IMR-90 (cell line): Measurements from ENCODE around the gene TRAF3IP3. TPM values are rescaled to one million over a fixed set of nuclear protein-coding genes. Genes with fewer than 3 reads are reported as not detected.

ENCODE experiments used
- ATAC-seq: fragments of 200-7000 bp; cut with Tn5 transposase; 2 replicates; pipeline ENCODE4 v1.9.1; 2020; ENCODE audit warnings: low read depth, mild to moderate bottlenecking, moderate library complexity
- BruUV-seq: library from RNA; stranded (reverse); fragments of 400-500 nt; replicated peaks from 2 replicates; lab custom pipeline; 2021; lab: Mats Ljungman, UMichigan
- CTCF ChIA-PET: fragments of 300-600 bp; formaldehyde crosslinking; extraction: SDS; loops from one replicate; lab custom pipeline; 2021; ENCODE audit warnings: antibody characterized with exemption; lab: Yijun Ruan, JAX
- POLR2A ChIA-PET: fragments of 300-600 bp; sonication (Branson Sonifier 250); formaldehyde crosslinking; loops from one replicate; lab custom pipeline; 2022; ENCODE audit warnings: antibody characterized with exemption; ENCODE audit not compliant: unreplicated experiment; lab: Charles Lee
- DNase-seq: peaks from one replicate; pipeline ENCODE4 v3.0.0; 2013
- H2AFZ ChIP-seq: replicated peaks from 2 replicates; pipeline ENCODE3; 2013; ENCODE audit warnings: low read length, mild to moderate bottlenecking; ENCODE audit not compliant: poor library complexity
- H2AK5ac ChIP-seq: 2 replicates; pipeline ENCODE4 v1.6.1; 2013; ENCODE audit warnings: low read depth, low read length, inconsistent platforms
- H2AK9ac ChIP-seq: replicated peaks from 2 replicates; pipeline ENCODE3; 2013; ENCODE audit warnings: mild to moderate bottlenecking, low read depth, low read length, moderate library complexity; ENCODE audit not compliant: poor library complexity
- H2BK120ac ChIP-seq: 2 replicates; pipeline ENCODE4 v1.6.1; 2013; ENCODE audit warnings: low read depth, low read length, inconsistent platforms
- H2BK15ac ChIP-seq: 3 replicates; pipeline ENCODE4 v1.6.1; 2013; ENCODE audit warnings: low read depth, low read length, inconsistent platforms
- H2BK20ac ChIP-seq: 2 replicates; pipeline ENCODE4 v1.6.1; 2013; ENCODE audit warnings: low read depth, mild to moderate bottlenecking, inconsistent platforms, low read length, moderate library complexity
- H2BK5ac ChIP-seq: 2 replicates; pipeline ENCODE4 v1.6.1; 2013; ENCODE audit warnings: mild to moderate bottlenecking, low read depth, low read length, inconsistent platforms; ENCODE audit not compliant: poor library complexity, severe bottlenecking
- H3K14ac ChIP-seq: replicated peaks from 2 replicates; pipeline ENCODE4 v1.6.1; 2013; ENCODE audit warnings: low read depth, low read length, inconsistent platforms
- H3K18ac ChIP-seq: 2 replicates; pipeline ENCODE4 v1.6.1; 2013; ENCODE audit warnings: low read depth, low read length, control low read depth
- H3K23ac ChIP-seq: 2 replicates; pipeline ENCODE4 v1.6.1; 2013; ENCODE audit warnings: low read depth, low read length, inconsistent platforms
- H3K27ac ChIP-seq: 2 replicates; pipeline ENCODE4 v1.5.1; 2013; ENCODE audit warnings: mild to moderate bottlenecking, control low read depth, low read length; ENCODE audit not compliant: insufficient read depth
- H3K27me3 ChIP-seq: 2 replicates; pipeline ENCODE4 v1.6.1; 2013; ENCODE audit warnings: low read length; ENCODE audit not compliant: control insufficient read depth, insufficient read depth
- H3K36me3 ChIP-seq: 2 replicates; pipeline ENCODE4 v1.6.1; 2013; ENCODE audit warnings: low read length, mixed read lengths; ENCODE audit not compliant: control insufficient read depth, insufficient read depth
- H3K4ac ChIP-seq: 2 replicates; pipeline ENCODE4 v1.6.1; 2013; ENCODE audit warnings: low read depth, low read length, inconsistent platforms
- H3K4me1 ChIP-seq: 2 replicates; pipeline ENCODE4 v1.6.1; 2013; ENCODE audit warnings: low read length, mixed read lengths; ENCODE audit not compliant: control insufficient read depth, insufficient read depth
- H3K4me2 ChIP-seq: 2 replicates; pipeline ENCODE4 v1.6.1; 2013; ENCODE audit warnings: low read depth, mild to moderate bottlenecking, control low read depth, low read length, moderate library complexity
- H3K4me3 ChIP-seq: 2 replicates; pipeline ENCODE4 v1.5.1; 2013; ENCODE audit warnings: low read depth, mild to moderate bottlenecking, control low read depth, low read length, moderate library complexity; ENCODE audit not compliant: insufficient read depth
- H3K56ac ChIP-seq: 2 replicates; pipeline ENCODE4 v1.6.1; 2013; ENCODE audit warnings: low read length, inconsistent platforms; ENCODE audit not compliant: insufficient read depth; ENCODE audit errors: extremely low read depth
- H3K79me1 ChIP-seq, 2 experiments: 2 replicates each; pipeline ENCODE4 v1.6.1; 2013; ENCODE audit warnings: low read length in 2 of 2, inconsistent platforms in 1 of 2, low read depth in 1 of 2
- H3K9ac ChIP-seq: 2 replicates; pipeline ENCODE4 v1.6.1; 2013; ENCODE audit warnings: low read depth, low read length, control low read depth
- H3K9me1 ChIP-seq: 2 replicates; pipeline ENCODE4 v1.6.1; 2013; ENCODE audit warnings: low read length, inconsistent platforms; ENCODE audit not compliant: insufficient read depth
- H3K9me3 ChIP-seq: 2 replicates; pipeline ENCODE4 v1.6.1; 2013; ENCODE audit warnings: low read length; ENCODE audit not compliant: control insufficient read depth, insufficient read depth
- H4K20me1 ChIP-seq: 2 replicates; pipeline ENCODE4 v1.6.1; 2013; ENCODE audit warnings: low read length, inconsistent platforms; ENCODE audit not compliant: insufficient read depth
- H4K5ac ChIP-seq: 2 replicates; pipeline ENCODE4 v1.6.1; 2013; ENCODE audit warnings: mild to moderate bottlenecking, low read depth, low read length, control low read depth
- H4K8ac ChIP-seq, 2 experiments: 2 replicates each; pipeline ENCODE4 v1.6.1; 2013; ENCODE audit warnings: low read depth in 2 of 2, low read length in 2 of 2, control low read depth in 1 of 2, inconsistent platforms in 1 of 2
- H4K91ac ChIP-seq: 2 replicates; pipeline ENCODE4 v1.6.1; 2013; ENCODE audit warnings: low read depth, low read length, inconsistent platforms; ENCODE audit not compliant: insufficient read depth
- BHLHE40 ChIP-seq: fragments of 150-350 bp; IDR thresholded peaks from 2 replicates; pipeline ENCODE4 v1.6.1; 2016; ENCODE audit warnings: mild to moderate bottlenecking, low read depth, low read length
- CEBPB ChIP-seq: IDR thresholded peaks from 2 replicates; pipeline ENCODE4 v1.6.1; 2012; ENCODE audit warnings: low read depth, low read length, improper control_type of control experiment
- CHD1 ChIP-seq: IDR thresholded peaks from 2 replicates; pipeline ENCODE4 v1.6.1; 2012; ENCODE audit warnings: low read depth, low read length, improper control_type of control experiment
- CTCF ChIP-seq: conservative IDR thresholded peaks from 2 replicates; pipeline ENCODE4 v1.5.1; 2012; ENCODE audit warnings: mild to moderate bottlenecking, low read depth, low read length, improper control_type of control experiment
- ELK1 ChIP-seq: fragments of 150-350 bp; IDR thresholded peaks from 2 replicates; pipeline ENCODE4 v1.6.1; 2016; ENCODE audit warnings: low read depth, mild to moderate bottlenecking, low read length, moderate library complexity, borderline replicate concordance
- MAZ ChIP-seq: IDR thresholded peaks from 2 replicates; pipeline ENCODE4 v1.6.1; 2012; ENCODE audit warnings: low read depth, mild to moderate bottlenecking, low read length, improper control_type of control experiment, moderate library complexity, borderline replicate concordance
- MXI1 ChIP-seq: IDR thresholded peaks from 2 replicates; pipeline ENCODE4 v1.6.1; 2012; ENCODE audit warnings: low read depth, mild to moderate bottlenecking, low read length, moderate library complexity, borderline replicate concordance
- NFE2L2 ChIP-seq: fragments of 150-350 bp; IDR thresholded peaks from 2 replicates; pipeline ENCODE4 v1.6.1; 2016; ENCODE audit warnings: low read depth, mild to moderate bottlenecking, low read length
- RAD21 ChIP-seq: IDR thresholded peaks from 2 replicates; pipeline ENCODE4 v1.6.1; 2012; ENCODE audit warnings: low read length, improper control_type of control experiment
- RCOR1 ChIP-seq: IDR thresholded peaks from 2 replicates; pipeline ENCODE4 v1.6.1; 2012; ENCODE audit warnings: mild to moderate bottlenecking, low read length, improper control_type of control experiment; ENCODE audit not compliant: insufficient replicate concordance
- SMC3 ChIP-seq: fragments of 150-350 bp; IDR thresholded peaks from 2 replicates; pipeline ENCODE4 v1.6.1; 2016; ENCODE audit warnings: low read depth, mild to moderate bottlenecking, antibody characterized with exemption, low read length, moderate library complexity
- USF2 ChIP-seq: fragments of 150-350 bp; IDR thresholded peaks from 2 replicates; pipeline ENCODE4 v1.6.1; 2017; ENCODE audit warnings: mild to moderate bottlenecking, antibody characterized with exemption, low read length, low read depth
- WGBS, 2 experiments: methylation state at CpG; one replicate each; pipeline versions ENCODE4 v1.1.5 to v1.1.7; 2013; ENCODE audit warnings: missing lambda C conversion rate in 2 of 2; ENCODE audit not compliant: insufficient read length in 1 of 2; ENCODE audit errors: extremely low coverage in 2 of 2; 5-methylcytosine and 5-hydroxymethylcytosine counted together
- dilution Hi-C: fragments of 300-500 bp; cut with HindIII; formaldehyde crosslinking; loops from one replicate; pipeline ENCODE4 v1.14.3; 2018; ENCODE audit warnings: low sequenced_read_pairs; ENCODE audit not compliant: unreplicated experiment
- in situ Hi-C: fragments of 300-500 bp; cut with MboI; formaldehyde crosslinking; loops from 3 replicates; pipeline ENCODE4 v1.14.3; 2019; ENCODE audit warnings: low sequenced_read_pairs, inconsistent platforms, mixed read lengths
- intact Hi-C: fragments of 100-400 bp; cut with micrococcal nuclease; formaldehyde crosslinking; loops from 2 replicates; pipeline ENCODE4 v1.10.0; 2022
- polyA plus RNA-seq, 3 experiments: library from polyadenylated mRNA; depleted of rRNA; stranded (reverse); fragments of >200 nt; gene quantifications; 2 replicates each; pipeline ENCODE4 v1.2.3, GENCODE V29; 2012; ENCODE audit warnings: low replicate concordance in 1 of 3
- total RNA-seq: library from RNA; depleted of rRNA; stranded (reverse); fragments of >200 nt; gene quantifications from 2 replicates; pipeline ENCODE4 v1.2.3, GENCODE V29; 2012

The TRAF3IP3 gene
- total and polyA plus RNA-seq, 2 of the 4 experiments (the other 2 are of a cell fraction): 0.12 to 0.18 TPM

GRCh38 chr1:209727286-209727685 lies 28.6 kb upstream of the TRAF3IP3 start (continued):
- TF ChIP-seq USF2 (no peak), MXI1 (no peak), MAZ (no peak), NFE2L2 (no peak), BHLHE40 (no peak)

GRCh38 chr1:209727785-209728184 lies 28.1 kb upstream of the TRAF3IP3 start:
- Histone ChIP-seq H4K91ac (no peak overlapping the region), H3K4me2 (no peak overlapping the region), H2AK5ac (no peak overlapping the region), H2BK5ac (no peak overlapping the region), H3K23ac (no peak overlapping the region), H4K8ac (no peak overlapping the region), H3K18ac (no peak overlapping the region), H4K20me1 (no peaks in the 10 kb centered on the region), H4K5ac (no peak overlapping the region), H2BK15ac (no peak overlapping the region), H3K27me3 (no peaks in the 10 kb centered on the region), H3K9me3 (no peaks in the 10 kb centered on the region), H2BK20ac (no peak overlapping the region), H2AFZ (no peak overlapping the region), H3K4ac (no peak overlapping the region), H3K4me3 (no peak overlapping the region), H3K4me1 (no peaks in the 10 kb centered on the region), H3K9me1 (no peaks in the 10 kb centered on the region), H3K36me3 (no peaks in the 10 kb centered on the region), H3K14ac (no peak overlapping the region), H3K79me1 (no peaks in the 10 kb centered on the region), H2BK120ac (no peak overlapping the region), H3K27ac (no peak overlapping the region), H2AK9ac (no peak overlapping the region), H3K56ac (no peak overlapping the region), H3K9ac (no peak overlapping the region)
- CTCF ChIA-PET: interaction anchor here (1.1 kb wide), 1 partner anchor 34 kb away, joined by 3 read pairs; no protein-coding TSS in a partner anchor
- WGBS, 2 experiments: no CpG with 5 or more reads among the region's 3 CpGs
- DNase-seq (no peak), ATAC-seq (no peak)
- dilution Hi-C loops: no loop called here
- in situ Hi-C loops: no loop called here
- intact Hi-C loops: no loop called here
- BruUV-seq: no TSS peak
- POLR2A ChIA-PET: no interaction called here
- TF ChIP-seq ELK1 (no peak), BHLHE40 (no peak), RCOR1 (no peak), USF2 (no peak), RAD21 (no peak), CEBPB (no peak), MAZ (no peak), SMC3 (no peak), CTCF (no peak), CHD1 (no peak), NFE2L2 (no peak)
